ENCODE data around the gene CCDC158. TPM values are rescaled to one million over a fixed set of nuclear protein-coding genes. Genes with fewer than 3 reads are reported as not detected.

CCDC158 gene
- total and polyA plus RNA-seq, 2 of the 8 experiments (the other 6 are each of a cell fraction or from before 2014, with no cell fraction given): not detected

- Histone ChIP-seq H2AK5ac (ENCODE audit: low read depth, low read length) (no peak overlapping the region), H3K4me3 (ENCODE audit: extremely low read depth in 1 of 4, insufficient read depth in 2 of 4, low read depth in 3 of 4, low read length in 4 of 4) (no peak overlapping the region), H2BK120ac (replicated peaks; ENCODE audit: low read depth, low read length) (no peak overlapping the region), H3K4me1 (replicated peaks in 1 of 4; ENCODE audit: control insufficient read depth in 3 of 4, insufficient read depth in 4 of 4, low read length in 3 of 4) (peaks cover 2 to 12% (median 5%) of the 10 kb centered on the region in 4 experiments; a peak in 5 of 7 replicates), H3K18ac (ENCODE audit: extremely low read depth, low read length) (no peak overlapping the region), H3K4me2 (ENCODE audit: insufficient read depth in 1 of 2, low read depth in 2 of 2, low read length in 2 of 2) (no peak overlapping the region), H3K14ac (ENCODE audit: insufficient read length) (no peak overlapping the region), H3K9me3 (ENCODE audit: insufficient read depth in 2 of 2, low read depth in 1 of 2, low read length in 1 of 2) (peaks cover 0 to 3% of the 10 kb centered on the region in 2 experiments; a peak in 2 of 4 replicates), H3K23me2 (ENCODE audit: low read depth, low read length) (no peaks in the 10 kb centered on the region), H3K9ac (replicated peaks in 1 of 4; ENCODE audit: extremely low read depth in 1 of 4, low read depth in 3 of 4, low read length in 3 of 4) (no peak overlapping the region), H2BK12ac (ENCODE audit: low read depth, low read length) (no peak overlapping the region), H2AFZ (ENCODE audit: low read length) (no peak overlapping the region), H4K91ac (replicated peaks; ENCODE audit: insufficient read length, low read length) (no peak overlapping the region), H3K56ac (replicated peaks; ENCODE audit: insufficient read length, low read depth, low read length) (no peak overlapping the region), H2BK5ac (ENCODE audit: low read depth, low read length) (no peak overlapping the region), H3K4ac (replicated peaks; ENCODE audit: insufficient read length, low read depth, low read length) (no peak overlapping the region), H2BK15ac (ENCODE audit: low read length) (no peak overlapping the region), H3K27ac (ENCODE audit: low read depth, low read length) (no peak overlapping the region), H4K8ac (ENCODE audit: extremely low read depth, insufficient read depth, low read length) (no peak overlapping the region), H3K79me2 (ENCODE audit: control insufficient read depth in 1 of 2, insufficient read depth in 2 of 2, low read length in 2 of 2) (no peaks in the 10 kb centered on the region), H3K27me3 (replicated peaks in 1 of 4; ENCODE audit: control insufficient read depth in 3 of 4, extremely low read depth in 1 of 4, insufficient read depth in 3 of 4, low read length in 3 of 4) (no peaks in the 10 kb centered on the region), H2BK20ac (ENCODE audit: low read length) (no peak overlapping the region), H3K36me3 (ENCODE audit: control insufficient read depth in 2 of 4, insufficient read depth in 4 of 4, low read length in 3 of 4) (no peaks in the 10 kb centered on the region), H3K79me1 (ENCODE audit: low read depth, low read length) (no peaks in the 10 kb centered on the region), H4K20me1 (replicated peaks in 1 of 2; ENCODE audit: control insufficient read depth in 1 of 2, insufficient read depth in 2 of 2, low read length in 2 of 2) (no peaks in the 10 kb centered on the region), H4K5ac (ENCODE audit: insufficient read length, low read depth, low read length) (no peak overlapping the region), H3K23ac (ENCODE audit: insufficient read length) (no peak overlapping the region)
- WGBS, 2 experiments (ENCODE audit: extremely low coverage in 1 of 2, insufficient coverage in 1 of 2, insufficient read length in 1 of 2, insufficient replicate concordance in 2 of 2, low coverage in 1 of 2, low lambda C conversion rate in 2 of 2, missing lambda C conversion rate in 1 of 2): 95% methylated on average over 6 of the region's 6 CpGs; no CpG with 5 or more reads in 1 of the 2 experiments
- DNase-seq (ENCODE audit: low read depth in 1 of 2, low spot score in 2 of 2) (no peak), FAIRE-seq (no peak)
- ChIA-PET CTCF (ENCODE audit: partially characterized antibody) (interaction anchor here (1.1 kb wide), 1 partner anchor 8 kb away, joined by 3 read pairs; no protein-coding TSS in a partner anchor), POLR2A (ENCODE audit: partially characterized antibody) (no interaction called here)
- TF ChIP-seq RAD21 (IDR thresholded peaks at IDR 0.05 in 1 of 2, conservative IDR thresholded peaks at IDR 0.05 in 1 of 2; ENCODE audit: low read depth in 2 of 2, low read length in 2 of 2): no peak
- no peak for TF ChIP-seq POLR2A (IDR thresholded peaks at IDR 0.05; ENCODE audit: control extremely low read depth in 1 of 2, low read depth in 2 of 2, low read length in 2 of 2)
- TF ChIP-seq EGR1 (IDR thresholded peaks at IDR 0.05; ENCODE audit: borderline replicate concordance, low read depth, low read length): no peak
- TF ChIP-seq NANOG (IDR thresholded peaks at IDR 0.05; ENCODE audit: insufficient read depth, low read depth, low read length, poor library complexity, severe bottlenecking): no peak
Measured at GRCh38 chr4:76385974-76386373, 35.0 kb downstream of the CCDC158 start.

Measured in H1 (cell line).